Stimulated activated naive CD8-positive, alpha-beta T cell treated with anti-CD3 and anti-CD28 coated beads, Interleukin-15, Interleukin-2, amounts not matched to agents 100 U/mL and 50 U/mL, for 24 hours (primary cell): ENCODE data around the gene FOXC2.

Source experiments
- ATAC-seq: fragments of 150-1000 bp; cut with Tn5 transposase; one replicate; pipeline ENCODE4 v1.10.0; 2021
- DNase-seq: peaks from one replicate; pipeline ENCODE4 v3.0.0; 2021

Gene FOXC2

DNA sequence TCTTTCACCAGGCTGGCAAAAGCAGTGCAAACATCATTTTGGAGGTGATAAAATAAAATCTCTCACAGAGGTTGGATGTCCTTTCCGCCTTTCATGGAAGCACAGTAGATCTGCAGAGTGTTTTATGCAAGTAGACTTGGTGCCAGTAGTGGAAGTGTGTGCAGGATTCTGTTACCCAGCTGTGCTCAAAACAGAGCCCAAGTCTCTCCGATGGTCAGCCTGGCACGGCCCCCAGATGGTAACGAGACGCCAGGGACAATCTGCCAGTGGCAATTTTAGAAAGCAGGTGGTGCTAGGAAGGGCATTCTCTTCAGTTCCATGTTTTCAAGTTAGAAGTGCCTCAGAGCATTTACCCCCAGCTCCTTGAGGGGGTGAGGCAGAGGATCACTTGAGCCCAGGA is 10.1 kb upstream of the FOXC2 start:
- ATAC-seq (no peak), DNase-seq (no peak)

DNA sequence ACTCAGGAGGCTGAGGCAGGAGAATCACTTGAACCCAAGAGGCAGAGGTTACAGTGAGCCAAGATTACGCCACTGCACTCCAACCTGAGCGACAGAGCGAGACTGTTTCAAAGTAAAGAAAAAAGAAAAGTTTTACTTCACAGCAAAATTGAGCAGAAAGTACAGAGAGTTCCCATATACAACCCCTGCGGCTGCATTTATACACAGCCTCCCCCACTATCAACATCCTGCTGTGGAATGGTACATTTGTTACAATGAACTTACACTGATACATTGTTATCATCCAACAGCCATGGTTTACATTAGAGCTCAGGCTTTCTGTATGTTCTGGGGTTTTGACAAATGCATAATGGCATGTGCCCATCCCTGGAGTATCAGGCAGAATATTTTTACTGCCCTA is 9.0 kb upstream of the FOXC2 start:
- DNase-seq, result no peak
- ATAC-seq, result no peak

DNA sequence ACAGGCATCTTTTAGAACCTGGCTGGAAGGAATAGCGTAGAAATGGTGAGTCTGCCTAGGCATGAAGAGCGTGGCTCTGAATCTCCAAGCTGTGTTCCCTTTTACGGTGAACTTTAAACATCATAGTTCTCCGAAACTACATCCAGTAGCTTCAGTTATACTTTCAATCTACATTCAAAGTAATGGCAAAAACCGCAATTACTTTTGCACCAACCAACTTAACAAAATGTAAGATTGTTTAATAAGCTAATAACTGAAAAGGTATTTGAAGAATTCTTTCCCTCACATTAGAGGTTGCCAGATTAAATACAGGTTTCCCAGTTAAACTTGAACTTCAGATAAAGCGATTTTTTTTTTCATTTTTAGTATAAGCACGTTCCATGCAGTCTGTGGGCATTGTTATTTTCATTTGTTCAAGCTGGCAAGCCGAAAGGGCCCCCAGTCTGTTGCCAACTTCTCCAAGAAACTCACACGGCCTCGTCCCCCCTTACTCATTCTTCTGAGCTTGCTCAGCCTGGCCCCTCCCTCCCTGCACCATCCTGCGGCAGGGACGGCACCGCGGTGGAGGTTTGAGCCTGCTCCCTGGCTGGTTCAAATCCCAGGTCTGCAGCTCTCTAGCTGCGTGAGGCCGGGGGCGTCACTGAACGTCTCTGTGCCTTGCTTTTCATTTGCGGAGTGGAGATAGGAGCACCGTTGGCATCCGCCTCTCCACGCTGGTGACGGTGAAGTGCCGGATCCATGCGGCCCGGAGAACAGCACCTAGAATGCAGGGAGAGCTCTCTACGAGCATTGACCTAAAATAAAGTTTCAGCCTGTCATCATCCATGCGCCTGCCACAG is 8.1 kb upstream of the FOXC2 start:
- ATAC-seq (no peak), DNase-seq (no peak)

DNA sequence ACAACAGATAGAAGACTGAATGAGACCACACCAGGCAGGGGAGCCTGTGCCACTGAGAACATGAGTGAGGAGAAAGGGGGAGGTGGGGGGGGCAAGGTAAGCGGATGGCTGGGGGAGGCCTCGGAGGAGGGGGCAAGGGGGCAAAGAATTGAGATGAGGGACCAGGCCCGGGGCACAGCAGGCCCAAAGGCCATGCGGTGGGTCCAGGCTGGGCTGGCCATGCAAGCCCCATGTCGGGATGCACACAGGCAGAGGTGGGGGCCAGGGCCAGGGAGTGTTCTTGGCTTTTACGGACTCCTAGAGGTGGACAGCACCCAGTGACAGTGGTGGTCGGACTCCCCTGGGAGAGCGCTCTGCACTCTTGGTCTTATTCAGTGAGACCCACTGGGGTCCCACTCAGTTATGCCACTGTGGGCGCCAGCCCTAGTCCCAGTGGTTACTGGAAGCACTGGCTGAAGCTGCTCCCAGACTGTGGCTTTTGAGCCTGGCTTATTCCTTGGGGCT is 6.8 kb upstream of the FOXC2 start:
- no peak for DNase-seq
- ATAC-seq, result no peak

- ATAC-seq (no peak), DNase-seq (no peak)
Observed at GRCh38 chr16:86562356-86562755, 4.3 kb upstream of the FOXC2 start.

DNA sequence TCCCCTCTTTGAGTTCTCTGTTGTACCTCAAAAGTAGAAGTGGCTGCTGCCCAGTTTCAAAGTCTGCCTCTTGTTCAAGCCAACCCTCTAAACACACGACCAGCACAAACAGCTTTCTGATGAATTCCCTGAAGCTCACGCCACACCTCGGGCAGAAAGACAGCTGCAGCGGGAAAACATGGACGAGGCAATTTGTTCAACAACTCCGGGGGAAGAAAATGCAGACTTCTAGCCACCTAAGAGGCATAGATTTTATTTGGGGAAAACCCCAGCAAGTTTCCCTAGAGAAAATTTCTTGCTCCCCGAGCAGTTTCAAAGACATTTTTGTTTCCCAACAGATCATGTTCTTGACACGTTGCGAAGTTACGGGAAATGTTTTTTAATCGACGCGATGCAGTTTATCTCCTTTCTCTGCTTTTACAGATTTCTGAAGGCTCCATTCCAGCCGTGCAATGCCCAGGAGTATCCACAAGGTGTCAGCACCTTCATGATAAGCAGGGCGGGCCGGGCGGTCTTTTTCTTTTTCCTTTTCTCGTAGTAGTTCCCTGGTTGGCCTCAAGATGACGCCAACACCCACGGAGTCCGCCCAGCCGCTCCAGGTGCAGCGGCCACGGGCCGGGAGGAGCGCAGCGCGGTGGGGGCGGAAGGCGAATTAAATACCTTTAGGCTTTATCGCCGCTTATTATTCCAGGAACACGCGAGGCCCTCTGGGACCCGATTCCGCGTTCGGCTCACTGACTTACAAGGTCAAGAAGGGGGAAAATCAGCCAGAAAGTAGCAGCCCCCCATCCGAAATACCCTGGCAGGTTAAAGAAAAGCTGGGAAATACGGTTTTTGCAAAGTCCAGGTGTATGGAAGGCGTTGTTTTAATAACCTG is 2.9 kb upstream of the FOXC2 start:
- peak; percentile 79 for ATAC-seq
- peak; percentile 86 for DNase-seq

DNA sequence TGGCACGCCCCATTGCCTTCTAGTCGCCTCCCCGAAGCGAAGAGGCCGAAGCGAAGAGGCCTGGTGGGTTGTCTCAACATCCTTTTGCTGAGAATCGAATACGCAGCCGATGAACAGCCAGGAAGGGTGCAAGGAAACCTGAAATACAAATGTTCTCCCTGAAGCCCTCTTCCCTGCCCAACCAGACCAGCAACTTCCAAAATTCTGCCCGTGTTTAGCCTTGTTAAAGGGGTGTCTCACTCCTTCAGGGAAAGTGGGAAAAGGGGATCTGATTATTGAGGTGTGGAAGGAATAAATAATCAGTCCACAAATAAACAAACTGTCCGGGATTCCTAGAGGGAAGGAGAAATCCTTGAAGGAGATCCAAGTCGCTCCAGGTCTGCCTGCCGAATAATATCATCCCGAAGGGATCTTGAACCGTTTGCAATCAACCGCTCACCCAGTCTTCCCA is 1.4 kb upstream of the FOXC2 start:
- DNase-seq (no peak), ATAC-seq (no peak)

GRCh38 chr16:86565644-86566511 is 751 bp upstream of the FOXC2 start:
- ATAC-seq (no peak), DNase-seq (no peak)

DNA sequence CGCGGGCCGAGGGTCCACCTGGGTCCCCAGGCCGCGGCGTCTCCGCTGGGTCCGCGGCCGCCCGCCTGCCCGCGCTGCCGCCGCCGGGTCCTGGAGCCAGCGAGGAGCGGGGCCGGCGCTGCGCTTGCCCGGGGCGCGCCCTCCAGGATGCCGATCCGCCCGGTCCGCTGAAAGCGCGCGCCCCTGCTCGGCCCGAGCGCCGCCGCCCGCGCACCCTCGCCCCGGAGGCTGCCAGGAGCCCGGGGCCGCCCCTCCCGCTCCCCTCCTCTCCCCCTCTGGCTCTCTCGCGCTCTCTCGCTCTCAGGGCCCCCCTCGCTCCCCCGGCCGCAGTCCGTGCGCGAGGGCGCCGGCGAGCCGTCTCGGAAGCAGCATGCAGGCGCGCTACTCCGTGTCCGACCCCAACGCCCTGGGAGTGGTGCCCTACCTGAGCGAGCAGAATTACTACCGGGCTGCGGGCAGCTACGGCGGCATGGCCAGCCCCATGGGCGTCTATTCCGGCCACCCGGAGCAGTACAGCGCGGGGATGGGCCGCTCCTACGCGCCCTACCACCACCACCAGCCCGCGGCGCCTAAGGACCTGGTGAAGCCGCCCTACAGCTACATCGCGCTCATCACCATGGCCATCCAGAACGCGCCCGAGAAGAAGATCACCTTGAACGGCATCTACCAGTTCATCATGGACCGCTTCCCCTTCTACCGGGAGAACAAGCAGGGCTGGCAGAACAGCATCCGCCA is 504 bp downstream of the FOXC2 start:
- ATAC-seq (no peak), DNase-seq (no peak)

DNA sequence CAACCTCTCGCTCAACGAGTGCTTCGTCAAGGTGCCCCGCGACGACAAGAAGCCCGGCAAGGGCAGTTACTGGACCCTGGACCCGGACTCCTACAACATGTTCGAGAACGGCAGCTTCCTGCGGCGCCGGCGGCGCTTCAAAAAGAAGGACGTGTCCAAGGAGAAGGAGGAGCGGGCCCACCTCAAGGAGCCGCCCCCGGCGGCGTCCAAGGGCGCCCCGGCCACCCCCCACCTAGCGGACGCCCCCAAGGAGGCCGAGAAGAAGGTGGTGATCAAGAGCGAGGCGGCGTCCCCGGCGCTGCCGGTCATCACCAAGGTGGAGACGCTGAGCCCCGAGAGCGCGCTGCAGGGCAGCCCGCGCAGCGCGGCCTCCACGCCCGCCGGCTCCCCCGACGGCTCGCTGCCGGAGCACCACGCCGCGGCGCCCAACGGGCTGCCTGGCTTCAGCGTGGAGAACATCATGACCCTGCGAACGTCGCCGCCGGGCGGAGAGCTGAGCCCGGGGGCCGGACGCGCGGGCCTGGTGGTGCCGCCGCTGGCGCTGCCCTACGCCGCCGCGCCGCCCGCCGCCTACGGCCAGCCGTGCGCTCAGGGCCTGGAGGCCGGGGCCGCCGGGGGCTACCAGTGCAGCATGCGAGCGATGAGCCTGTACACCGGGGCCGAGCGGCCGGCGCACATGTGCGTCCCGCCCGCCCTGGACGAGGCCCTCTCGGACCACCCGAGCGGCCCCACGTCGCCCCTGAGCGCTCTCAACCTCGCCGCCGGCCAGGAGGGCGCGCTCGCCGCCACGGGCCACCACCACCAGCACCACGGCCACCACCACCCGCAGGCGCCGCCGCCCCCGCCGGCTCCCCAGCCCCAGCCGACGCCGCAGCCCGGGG is 1.3 kb downstream of the FOXC2 start:
- ATAC-seq, result no peak
- DNase-seq, result no peak

- ATAC-seq (no peak), DNase-seq (no peak)
Observed at GRCh38 chr16:86568677-86569623, 2.3 kb downstream of the FOXC2 start.

DNA sequence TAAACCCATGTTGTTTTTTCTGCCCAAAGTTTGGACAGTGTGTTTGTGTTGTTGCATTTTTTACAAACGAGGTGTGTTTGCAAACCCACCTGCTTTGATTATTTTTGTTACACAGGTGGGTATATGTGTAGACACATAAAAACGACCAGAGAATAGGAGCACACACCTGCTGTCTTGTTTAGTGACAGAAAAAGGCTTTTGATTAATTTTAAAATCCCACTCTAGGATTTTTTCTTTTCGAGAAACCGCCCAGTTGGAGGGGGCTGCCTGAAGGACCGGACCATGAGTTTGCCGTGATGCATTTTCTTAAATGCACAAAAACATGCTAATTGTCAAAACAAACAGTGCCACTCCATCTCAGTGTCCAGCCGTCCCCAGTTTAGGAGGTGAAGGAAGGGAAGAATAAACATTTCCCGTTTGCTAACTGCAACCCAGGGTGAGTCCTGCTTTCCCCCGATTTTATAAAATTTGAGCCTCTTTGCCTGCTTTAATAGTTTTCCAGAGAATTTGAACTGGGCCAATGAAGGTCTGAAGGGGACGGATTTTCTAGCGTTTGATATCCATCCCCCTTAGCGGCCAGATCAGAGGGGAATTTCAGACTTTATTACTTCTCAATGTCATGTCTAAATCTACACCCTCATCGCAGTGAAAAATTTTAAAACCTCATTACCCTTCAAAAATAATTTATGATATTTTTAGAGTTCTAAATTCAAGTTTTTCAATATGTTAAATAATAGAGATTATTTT is 3.2 kb downstream of the FOXC2 start:
- DNase-seq (no peak), ATAC-seq (no peak)

GRCh38 chr16:86570558-86571529 is 4.2 kb downstream of the FOXC2 start:
- ATAC-seq, result no peak
- no peak for DNase-seq

DNA sequence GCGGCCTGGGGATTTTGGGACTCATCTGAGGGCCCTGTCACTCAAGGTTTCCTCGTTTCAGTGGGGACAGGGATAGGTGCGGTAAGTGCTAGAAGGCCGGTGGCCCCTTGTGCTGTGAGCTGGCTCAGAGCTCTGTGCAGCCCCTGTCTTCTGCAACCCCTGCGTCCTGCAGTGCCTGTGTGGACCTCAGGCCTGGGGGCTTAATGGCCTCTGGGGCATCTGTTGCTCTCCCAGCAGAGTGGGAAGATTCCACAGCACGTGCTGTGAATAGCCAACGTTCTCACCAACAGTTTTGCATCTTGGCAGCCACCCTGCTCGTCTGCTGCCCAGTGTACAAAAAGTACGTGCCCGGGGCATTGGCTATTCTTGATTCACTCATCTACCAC is 4.9 kb downstream of the FOXC2 start:
- ATAC-seq (no peak), DNase-seq (no peak)

DNA sequence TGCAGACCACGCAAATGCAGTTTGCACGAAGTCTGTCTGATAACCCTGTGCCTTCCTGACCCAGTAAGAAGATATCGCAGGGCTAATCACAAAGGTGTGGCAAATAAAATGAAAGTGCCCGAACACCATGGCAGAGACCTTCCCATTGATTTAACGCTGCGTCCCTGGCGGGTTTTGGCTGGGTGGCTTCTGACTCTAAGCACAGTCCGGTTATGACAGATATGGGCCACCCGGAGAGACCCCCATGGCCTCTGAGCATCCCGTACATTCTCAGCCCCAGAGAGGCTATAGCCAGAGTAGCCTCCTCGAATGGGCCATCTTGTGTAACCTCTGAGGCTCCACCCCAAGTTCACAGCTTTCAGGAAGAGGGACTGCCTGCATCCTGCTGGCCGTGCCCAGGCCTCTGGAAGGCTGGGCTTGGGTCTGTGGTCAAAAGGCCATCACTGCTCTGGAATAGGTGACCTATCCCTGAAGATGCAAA is 5.5 kb downstream of the FOXC2 start:
- DNase-seq, result no peak
- ATAC-seq, result no peak

- DNase-seq (no peak), ATAC-seq (no peak)
Observed at GRCh38 chr16:86572606-86573005, 6.0 kb downstream of the FOXC2 start.

DNA sequence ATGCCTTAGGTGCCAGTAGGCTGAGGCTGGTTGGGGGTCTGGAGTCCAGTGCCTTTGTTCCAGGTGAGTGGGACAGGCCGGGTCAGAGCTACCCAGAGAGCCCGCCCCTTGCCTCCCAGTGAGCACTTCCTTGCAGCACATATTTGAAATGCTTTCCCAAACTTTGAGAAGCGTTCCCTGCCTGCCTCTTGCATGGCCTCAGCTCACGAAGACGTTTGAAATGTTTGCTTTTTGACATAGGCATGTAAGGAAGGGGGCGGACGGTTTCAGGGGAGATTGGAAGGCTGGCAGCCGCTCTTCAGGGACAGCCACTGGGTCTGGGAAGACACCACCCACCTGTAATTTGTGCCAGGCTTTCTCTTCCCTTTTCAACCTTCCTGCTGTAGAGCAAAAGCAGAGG is 6.6 kb downstream of the FOXC2 start:
- no peak for DNase-seq
- ATAC-seq, result no peak
